ENCODE data around the gene PPY. TPM values are rescaled to one million over a fixed set of nuclear protein-coding genes. Genes with fewer than 3 reads are reported as not detected.
"Not testable (repeated sequence)": the region's sequence is repeated elsewhere in the genome, so short reads cannot be mapped to it uniquely, and the experiment has no call there.

Gene PPY
- total RNA-seq, 1 experiment from 2014 or later, result not detected

DNA sequence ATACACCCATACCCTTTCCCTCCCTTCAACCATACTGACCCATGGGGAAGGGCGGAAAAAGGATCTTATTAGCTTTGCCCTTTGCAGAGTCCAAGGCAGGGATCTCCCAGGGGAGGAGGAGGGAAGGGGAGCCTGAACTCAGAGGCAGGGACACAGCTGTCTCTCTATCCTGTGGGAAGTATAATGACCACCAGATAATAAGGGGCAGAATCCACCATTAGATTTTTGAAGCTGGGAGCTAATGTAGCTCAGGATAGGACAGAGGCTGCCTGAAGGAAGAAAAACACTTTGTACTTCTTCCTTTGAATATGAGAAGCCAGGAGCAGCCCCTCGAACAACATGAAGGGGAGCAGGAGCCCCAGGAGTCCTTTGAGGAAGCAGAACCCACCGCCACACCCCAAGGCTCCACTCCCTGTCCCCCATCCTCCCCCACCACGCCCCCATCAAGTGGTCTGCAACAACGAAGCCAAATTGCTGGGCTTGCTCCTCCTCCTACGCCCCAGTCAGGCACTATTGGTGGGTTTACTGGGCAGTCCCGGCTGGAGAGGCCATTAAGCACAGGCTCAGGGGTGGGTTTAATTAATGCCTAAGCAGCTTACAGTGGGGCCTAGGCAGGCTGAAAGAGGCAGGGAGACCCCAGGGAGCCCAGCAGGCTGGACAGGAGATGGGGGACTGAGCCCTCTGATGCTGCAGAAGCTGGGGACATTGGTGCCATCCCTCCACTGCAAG is 40.3 kb downstream of the PPY start:
- Histone ChIP-seq H3K4me3 (ENCODE audit: low read length) (no peak overlapping the region), H3K27me3 (ENCODE audit: low read length) (no peaks in the 10 kb centered on the region), H3K4me1 (ENCODE audit: low read length) (peaks cover 3% of the 10 kb centered on the region), H3K9ac (ENCODE audit: low read length) (no peak overlapping the region), H3K9me2 (replicated peaks; ENCODE audit: insufficient read depth, low read length) (no peaks in the 10 kb centered on the region), H4K20me1 (ENCODE audit: insufficient read depth, low read depth, low read length) (0 out of 2 replicates have a peak, but pooled peaks cover 6% of the 10 kb centered on the region), H3K36me3 (ENCODE audit: insufficient read depth, low read length) (no peaks in the 10 kb centered on the region), H3K4me2 (ENCODE audit: low read depth, low read length, poor library complexity, severe bottlenecking) (no peak overlapping the region), H3K9me3 (ENCODE audit: low read length) (no peaks in the 10 kb centered on the region), H3K27ac (ENCODE audit: low read length) (no peak overlapping the region), H3K79me2 (ENCODE audit: low read length) (no peaks in the 10 kb centered on the region), H2AFZ (ENCODE audit: low read length) (no peak overlapping the region)
- no peak for DNase-seq

GRCh38 chr17:43900858-43901754 is 41.2 kb downstream of the PPY start:
- Histone ChIP-seq H3K4me3 (ENCODE audit: low read length) (no peak overlapping the region), H3K9ac (ENCODE audit: low read length) (no peak overlapping the region), H3K27ac (ENCODE audit: low read length) (no peak overlapping the region), H3K9me3 (ENCODE audit: low read length) (no peaks in the 10 kb centered on the region), H3K79me2 (ENCODE audit: low read length) (no peaks in the 10 kb centered on the region), H3K9me2 (replicated peaks; ENCODE audit: insufficient read depth, low read length) (no peaks in the 10 kb centered on the region), H2AFZ (ENCODE audit: low read length) (no peak overlapping the region), H3K4me2 (ENCODE audit: low read depth, low read length, poor library complexity, severe bottlenecking) (no peak overlapping the region), H3K27me3 (ENCODE audit: low read length) (no peaks in the 10 kb centered on the region), H3K36me3 (ENCODE audit: insufficient read depth, low read length) (no peaks in the 10 kb centered on the region), H4K20me1 (ENCODE audit: insufficient read depth, low read depth, low read length) (0 out of 2 replicates have a peak, but pooled peaks cover 4% of the 10 kb centered on the region), H3K4me1 (ENCODE audit: low read length) (no peaks in the 10 kb centered on the region)
- DNase-seq, result no peak

- Histone ChIP-seq H3K4me2 (ENCODE audit: low read depth, low read length, poor library complexity, severe bottlenecking) (no peak overlapping the region), H2AFZ (ENCODE audit: low read length) (no peak overlapping the region), H3K4me1 (ENCODE audit: low read length) (no peaks in the 10 kb centered on the region), H3K9me2 (replicated peaks; ENCODE audit: insufficient read depth, low read length) (no peaks in the 10 kb centered on the region), H3K27ac (ENCODE audit: low read length) (no peak overlapping the region), H3K9ac (ENCODE audit: low read length) (no peak overlapping the region), H3K27me3 (ENCODE audit: low read length) (no peaks in the 10 kb centered on the region), H3K4me3 (ENCODE audit: low read length) (no peak overlapping the region), H3K79me2 (ENCODE audit: low read length) (no peaks in the 10 kb centered on the region), H4K20me1 (ENCODE audit: insufficient read depth, low read depth, low read length) (0 out of 2 replicates have a peak, but pooled peaks cover 4% of the 10 kb centered on the region), H3K36me3 (ENCODE audit: insufficient read depth, low read length) (no peaks in the 10 kb centered on the region), H3K9me3 (ENCODE audit: low read length) (no peaks in the 10 kb centered on the region)
- no peak for DNase-seq
Measured at GRCh38 chr17:43900183-43900857, 42.0 kb downstream of the PPY start.

GRCh38 chr17:43898446-43898845 is 43.8 kb downstream of the PPY start:
- Histone ChIP-seq H2AFZ (ENCODE audit: low read length) (no peak overlapping the region), H3K36me3 (ENCODE audit: insufficient read depth, low read length) (no peaks in the 10 kb centered on the region), H3K9me3 (ENCODE audit: low read length) (no peaks in the 10 kb centered on the region), H3K4me1 (ENCODE audit: low read length) (no peaks in the 10 kb centered on the region), H3K4me3 (ENCODE audit: low read length) (no peak overlapping the region), H3K79me2 (ENCODE audit: low read length) (no peaks in the 10 kb centered on the region), H3K9me2 (replicated peaks; ENCODE audit: insufficient read depth, low read length) (no peaks in the 10 kb centered on the region), H3K27me3 (ENCODE audit: low read length) (no peaks in the 10 kb centered on the region), H3K4me2 (ENCODE audit: low read depth, low read length, poor library complexity, severe bottlenecking) (no peak overlapping the region), H3K9ac (ENCODE audit: low read length) (no peak overlapping the region), H4K20me1 (ENCODE audit: insufficient read depth, low read depth, low read length) (0 out of 2 replicates have a peak, but pooled peaks cover 4% of the 10 kb centered on the region), H3K27ac (ENCODE audit: low read length) (no peak overlapping the region)
- DNase-seq, result no peak

DNA sequence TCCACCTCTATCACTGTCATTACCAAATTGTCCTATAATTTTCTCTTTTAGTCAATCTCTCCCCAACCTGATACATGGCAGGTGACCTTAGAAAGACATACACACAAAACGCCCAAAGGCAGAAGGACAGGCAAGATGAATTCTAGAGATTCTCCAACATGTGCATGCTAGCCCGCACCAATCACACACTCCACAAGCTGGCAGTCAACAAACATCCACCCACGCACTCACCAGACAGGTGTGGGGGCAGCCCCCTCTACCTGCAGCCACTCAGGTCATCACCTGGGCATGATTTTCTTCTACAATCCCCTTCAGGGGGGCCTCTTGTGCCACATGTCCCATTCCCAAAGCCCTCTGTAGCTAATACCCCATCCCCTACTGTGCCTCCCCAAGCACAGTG is 44.4 kb downstream of the PPY start:
- H3K9me2 ChIP-seq (replicated peaks; ENCODE audit: insufficient read depth, low read length), result no peaks in the 10 kb centered on the region
- DNase-seq, result no peak
- no peaks in the 10 kb centered on the region for H3K4me1 ChIP-seq (ENCODE audit: low read length)
- no peak overlapping the region for H3K9ac ChIP-seq (ENCODE audit: low read length)
- no peak overlapping the region for H3K4me3 ChIP-seq (ENCODE audit: low read length)
- no peak overlapping the region for H3K4me2 ChIP-seq (ENCODE audit: low read depth, low read length, poor library complexity, severe bottlenecking)
- no peak overlapping the region for H3K27ac ChIP-seq (ENCODE audit: low read length)
- 0 out of 2 replicates have a peak, but pooled peaks cover 4% of the 10 kb centered on the region for H4K20me1 ChIP-seq (ENCODE audit: insufficient read depth, low read depth, low read length)
- H3K27me3 ChIP-seq (ENCODE audit: low read length), result no peaks in the 10 kb centered on the region
- no peaks in the 10 kb centered on the region for H3K36me3 ChIP-seq (ENCODE audit: insufficient read depth, low read length)
- H2AFZ ChIP-seq (ENCODE audit: low read length), result no peak overlapping the region
- no peaks in the 10 kb centered on the region for H3K79me2 ChIP-seq (ENCODE audit: low read length)
- H3K9me3 ChIP-seq (ENCODE audit: low read length), result no peaks in the 10 kb centered on the region

GRCh38 chr17:43894494-43894893 is 47.8 kb downstream of the PPY start:
- H4K20me1 ChIP-seq (ENCODE audit: insufficient read depth, low read depth, low read length); H3K4me3 ChIP-seq (ENCODE audit: low read length); H3K79me2 ChIP-seq (ENCODE audit: low read length); DNase-seq; H3K27ac ChIP-seq (ENCODE audit: low read length); H3K9me2 ChIP-seq (replicated peaks; ENCODE audit: insufficient read depth, low read length); H3K4me1 ChIP-seq (ENCODE audit: low read length); H3K4me2 ChIP-seq (ENCODE audit: low read depth, low read length, poor library complexity, severe bottlenecking); H3K9me3 ChIP-seq (ENCODE audit: low read length); H3K36me3 ChIP-seq (ENCODE audit: insufficient read depth, low read length); H2AFZ ChIP-seq (ENCODE audit: low read length); H3K27me3 ChIP-seq (ENCODE audit: low read length); H3K9ac ChIP-seq (ENCODE audit: low read length): not testable (repeated sequence)

DNA sequence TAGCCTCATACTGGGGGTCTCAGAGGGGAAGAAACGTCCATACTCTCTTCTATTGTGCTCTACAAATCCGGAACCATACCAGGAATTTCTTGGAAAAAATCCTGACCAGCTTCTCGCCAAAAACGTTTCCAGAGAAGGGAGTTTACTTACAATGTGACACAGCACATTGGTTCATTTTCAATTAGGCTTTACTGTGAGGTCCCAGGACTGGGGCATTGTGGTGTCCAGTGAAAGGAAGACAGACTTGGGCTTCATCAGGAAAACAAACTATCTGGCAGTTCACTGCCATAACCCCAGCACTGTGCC is 49.7 kb downstream of the PPY start:
- 0 out of 2 replicates have a peak, but pooled peaks cover 2% of the 10 kb centered on the region for H4K20me1 ChIP-seq (ENCODE audit: insufficient read depth, low read depth, low read length)
- H3K9me3 ChIP-seq (ENCODE audit: low read length), result no peaks in the 10 kb centered on the region
- H3K9me2 ChIP-seq (replicated peaks; ENCODE audit: insufficient read depth, low read length), result no peaks in the 10 kb centered on the region
- H3K4me3 ChIP-seq (ENCODE audit: low read length), result no peak overlapping the region
- H3K79me2 ChIP-seq (ENCODE audit: low read length), result no peaks in the 10 kb centered on the region
- H3K9ac ChIP-seq (ENCODE audit: low read length), result no peak overlapping the region
- H3K27ac ChIP-seq (ENCODE audit: low read length), result no peak overlapping the region
- no peaks in the 10 kb centered on the region for H3K36me3 ChIP-seq (ENCODE audit: insufficient read depth, low read length)
- no peak for DNase-seq
- H3K27me3 ChIP-seq (ENCODE audit: low read length), result no peaks in the 10 kb centered on the region
- no peaks in the 10 kb centered on the region for H3K4me1 ChIP-seq (ENCODE audit: low read length)
- H3K4me2 ChIP-seq (ENCODE audit: low read depth, low read length, poor library complexity, severe bottlenecking), result no peak overlapping the region
- no peak overlapping the region for H2AFZ ChIP-seq (ENCODE audit: low read length)

Data from Karpas-422 (cell line).